HG03280 (cell line): ENCODE data around the gene KRTAP4-12.
"Not testable (repeated sequence)": the region's sequence is repeated elsewhere in the genome, so short reads cannot be mapped to it uniquely, and the experiment has no call there.

ENCODE experiments used
- ATAC-seq: cut with Tn5 transposase; IDR thresholded peaks from one replicate; pipeline ENCODE4 v1.9.1; 2021; ENCODE audit warnings: mild to moderate bottlenecking, moderate library complexity; ENCODE audit not compliant: unreplicated experiment

KRTAP4-12 gene

GRCh38 chr17:41098042-41098441 is 25.9 kb downstream of the KRTAP4-12 start, which contains the start of gene KRTAP4-8:
KRTAP4-8 (minus strand) TSS chr17:41098142; CDS start chr17:41098084, 58 bp downstream.
- ATAC-seq = no peak

GRCh38 chr17:41096055-41096454 is 27.9 kb downstream of the KRTAP4-12 start:
- no peak for ATAC-seq

DNA sequence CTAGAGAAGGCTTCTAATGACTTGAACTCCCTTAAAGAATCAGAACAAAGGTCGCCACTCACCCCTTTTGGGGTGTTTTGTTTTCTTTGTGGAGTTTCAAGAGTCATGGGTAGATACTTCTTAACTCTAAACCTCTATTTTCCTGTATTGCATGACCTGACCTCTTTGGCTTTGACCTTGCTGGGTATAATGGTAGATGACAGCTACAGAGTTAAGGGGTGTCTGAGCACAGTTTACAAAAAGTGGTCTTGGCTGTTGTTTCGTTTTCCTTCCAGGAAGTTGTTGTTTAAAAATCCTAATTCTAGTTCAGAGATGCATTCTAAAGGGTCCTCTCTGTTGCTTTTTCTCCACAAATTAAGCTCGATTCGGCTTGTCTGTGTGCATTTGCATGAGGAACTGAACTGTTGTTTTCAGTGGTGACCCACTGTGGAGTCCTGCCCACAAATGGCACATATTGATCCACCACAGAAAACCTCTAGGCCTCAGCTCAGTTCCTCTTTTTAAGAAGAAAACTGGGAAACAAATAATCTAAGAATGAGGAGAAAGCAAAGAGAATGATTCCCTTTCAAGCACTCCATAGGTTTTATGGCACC is 35.1 kb downstream of the KRTAP4-12 start:
- ATAC-seq = not testable (repeated sequence)

DNA sequence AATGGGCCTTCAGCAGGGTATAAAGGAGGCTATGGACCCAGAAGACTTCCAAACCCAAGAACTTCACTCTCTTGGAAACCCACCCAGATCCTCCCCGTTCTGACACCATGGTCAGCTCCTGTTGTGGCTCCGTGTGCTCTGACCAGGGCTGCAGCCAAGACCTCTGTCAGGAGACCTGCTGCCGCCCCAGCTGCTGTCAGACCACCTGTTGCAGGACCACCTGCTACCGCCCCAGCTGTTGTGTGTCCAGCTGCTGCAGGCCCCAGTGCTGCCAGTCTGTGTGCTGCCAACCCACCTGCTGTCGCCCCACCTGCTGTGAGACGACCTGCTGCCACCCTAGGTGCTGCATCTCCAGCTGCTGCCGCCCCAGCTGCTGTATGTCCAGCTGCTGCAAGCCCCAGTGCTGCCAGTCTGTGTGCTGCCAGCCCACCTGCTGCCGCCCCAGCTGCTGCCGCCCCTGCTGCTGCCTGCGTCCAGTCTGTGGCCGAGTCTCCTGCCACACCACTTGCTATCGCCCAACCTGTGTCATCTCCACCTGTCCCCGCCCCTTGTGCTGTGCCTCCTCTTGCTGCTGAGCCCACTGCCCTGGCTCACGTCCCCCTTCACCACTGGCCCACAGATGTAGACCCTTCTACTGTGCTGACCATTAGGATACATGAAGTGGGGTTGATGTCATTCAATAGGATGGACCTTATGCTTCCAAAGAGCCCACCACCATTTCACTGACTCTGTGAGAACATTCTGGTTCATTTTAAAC is 39.7 kb downstream of the KRTAP4-12 start, which contains the start of gene KRTAP4-7:
Gene KRTAP4-7, plus strand, starts transcription at position 51 of the 757 bp plus-strand sequence. Its CDS starts 57 bp downstream, at position 108.
- not testable (repeated sequence) for ATAC-seq

GRCh38 chr17:41083427-41083826 is 40.6 kb downstream of the KRTAP4-12 start:
- ATAC-seq = not testable (repeated sequence)

DNA sequence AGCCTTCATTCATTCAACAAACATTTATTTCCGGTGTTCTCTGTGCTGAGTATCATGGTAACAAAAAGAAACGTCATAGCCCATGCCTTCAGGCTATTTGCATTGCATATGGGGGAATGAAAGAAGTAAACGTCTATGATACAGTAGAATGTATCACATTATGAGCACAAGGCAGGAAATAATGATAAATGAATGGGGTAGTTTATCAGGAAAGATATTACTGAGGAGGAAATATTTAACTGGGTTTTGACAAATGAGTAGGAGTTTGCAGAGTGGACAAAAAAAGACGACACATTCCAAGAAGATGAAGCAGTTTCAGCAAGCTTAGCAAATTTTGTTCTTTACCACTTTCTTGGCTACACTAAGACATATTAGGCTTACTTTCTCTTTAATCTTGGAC is 41.4 kb downstream of the KRTAP4-12 start:
- ATAC-seq = no peak

DNA sequence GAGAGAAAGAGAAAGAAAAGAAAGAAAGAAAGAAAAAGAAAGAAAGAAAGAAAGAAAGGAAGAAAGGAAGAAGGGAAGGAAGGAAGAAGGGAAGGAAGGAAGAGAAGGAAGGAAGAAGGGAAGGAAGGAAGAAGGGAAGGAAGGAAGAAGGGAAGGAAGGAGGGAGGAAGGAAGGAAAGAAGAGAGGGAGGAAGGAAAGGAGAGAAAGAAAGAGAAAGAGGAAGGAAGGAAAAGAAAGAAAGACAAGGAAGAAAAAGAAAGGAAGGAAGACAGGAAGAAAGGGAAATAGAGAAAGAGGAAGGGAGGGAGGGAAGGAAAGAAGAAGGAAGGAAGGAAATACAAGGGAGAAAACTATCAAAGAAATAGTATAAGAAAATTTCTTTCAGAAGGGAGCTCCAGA is 47.2 kb downstream of the KRTAP4-12 start:
- no peak for ATAC-seq

- ATAC-seq = no peak
Measured at GRCh38 chr17:41073676-41074075, 50.3 kb downstream of the KRTAP4-12 start.
